ENCODE data around the gene SF3B4.
"Not testable (repeated sequence)": the region's sequence is repeated elsewhere in the genome, so short reads cannot be mapped to it uniquely, and the experiment has no call there.

The SF3B4 gene

GRCh38 chr1:149896575-149896974 is 31.0 kb downstream of the SF3B4 start:
- TF ChIP-seq, protein P1, sequence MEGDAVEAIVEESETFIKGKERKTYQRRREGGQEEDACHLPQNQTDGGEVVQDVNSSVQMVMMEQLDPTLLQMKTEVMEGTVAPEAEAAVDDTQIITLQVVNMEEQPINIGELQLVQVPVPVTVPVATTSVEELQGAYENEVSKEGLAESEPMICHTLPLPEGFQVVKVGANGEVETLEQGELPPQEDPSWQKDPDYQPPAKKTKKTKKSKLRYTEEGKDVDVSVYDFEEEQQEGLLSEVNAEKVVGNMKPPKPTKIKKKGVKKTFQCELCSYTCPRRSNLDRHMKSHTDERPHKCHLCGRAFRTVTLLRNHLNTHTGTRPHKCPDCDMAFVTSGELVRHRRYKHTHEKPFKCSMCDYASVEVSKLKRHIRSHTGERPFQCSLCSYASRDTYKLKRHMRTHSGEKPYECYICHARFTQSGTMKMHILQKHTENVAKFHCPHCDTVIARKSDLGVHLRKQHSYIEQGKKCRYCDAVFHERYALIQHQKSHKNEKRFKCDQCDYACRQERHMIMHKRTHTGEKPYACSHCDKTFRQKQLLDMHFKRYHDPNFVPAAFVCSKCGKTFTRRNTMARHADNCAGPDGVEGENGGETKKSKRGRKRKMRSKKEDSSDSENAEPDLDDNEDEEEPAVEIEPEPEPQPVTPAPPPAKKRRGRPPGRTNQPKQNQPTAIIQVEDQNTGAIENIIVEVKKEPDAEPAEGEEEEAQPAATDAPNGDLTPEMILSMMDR (IDR thresholded peaks at IDR 0.05) = no peak

GRCh38 chr1:149888999-149889289 is 38.7 kb downstream of the SF3B4 start:
- DNase-seq = no peak
- Mint-ChIP-seq H3K4me3 (no peak overlapping the region), H3K9me3 (no peaks in the 10 kb centered on the region), H3K4me1 (peaks cover 5% of the 10 kb centered on the region), H3K27me3 (ENCODE audit: low read depth, poor library complexity) (peaks cover 4% of the 10 kb centered on the region), H3K27ac (no peak overlapping the region), H3K36me3 (ENCODE audit: low read depth) (no peaks in the 10 kb centered on the region)
- TF ChIP-seq, protein P1 (IDR thresholded peaks at IDR 0.05) = no peak

More at GRCh38 chr1:149896575-149896974, 31.0 kb downstream of the SF3B4 start:
- no peak for DNase-seq
- Mint-ChIP-seq H3K4me3 (no peak overlapping the region), H3K4me1 (peaks cover 18% of the 10 kb centered on the region), H3K36me3 (ENCODE audit: low read depth) (peaks cover 10% of the 10 kb centered on the region), H3K9me3 (no peaks in the 10 kb centered on the region), H3K27ac (no peak overlapping the region), H3K27me3 (ENCODE audit: low read depth, poor library complexity) (peaks cover 3% of the 10 kb centered on the region)

- Mint-ChIP-seq H3K4me3 (no peak overlapping the region), H3K4me1 (peaks cover 5% of the 10 kb centered on the region), H3K36me3 (ENCODE audit: low read depth) (no peaks in the 10 kb centered on the region), H3K27me3 (ENCODE audit: low read depth, poor library complexity) (peaks cover 4% of the 10 kb centered on the region), H3K9me3 (no peaks in the 10 kb centered on the region), H3K27ac (no peak overlapping the region)
- DNase-seq = peak; percentile 81
- TF ChIP-seq, protein P1 (IDR thresholded peaks at IDR 0.05) = peak; percentile 58
Measured at GRCh38 chr1:149888247-149888998, 39.2 kb downstream of the SF3B4 start.

DNA sequence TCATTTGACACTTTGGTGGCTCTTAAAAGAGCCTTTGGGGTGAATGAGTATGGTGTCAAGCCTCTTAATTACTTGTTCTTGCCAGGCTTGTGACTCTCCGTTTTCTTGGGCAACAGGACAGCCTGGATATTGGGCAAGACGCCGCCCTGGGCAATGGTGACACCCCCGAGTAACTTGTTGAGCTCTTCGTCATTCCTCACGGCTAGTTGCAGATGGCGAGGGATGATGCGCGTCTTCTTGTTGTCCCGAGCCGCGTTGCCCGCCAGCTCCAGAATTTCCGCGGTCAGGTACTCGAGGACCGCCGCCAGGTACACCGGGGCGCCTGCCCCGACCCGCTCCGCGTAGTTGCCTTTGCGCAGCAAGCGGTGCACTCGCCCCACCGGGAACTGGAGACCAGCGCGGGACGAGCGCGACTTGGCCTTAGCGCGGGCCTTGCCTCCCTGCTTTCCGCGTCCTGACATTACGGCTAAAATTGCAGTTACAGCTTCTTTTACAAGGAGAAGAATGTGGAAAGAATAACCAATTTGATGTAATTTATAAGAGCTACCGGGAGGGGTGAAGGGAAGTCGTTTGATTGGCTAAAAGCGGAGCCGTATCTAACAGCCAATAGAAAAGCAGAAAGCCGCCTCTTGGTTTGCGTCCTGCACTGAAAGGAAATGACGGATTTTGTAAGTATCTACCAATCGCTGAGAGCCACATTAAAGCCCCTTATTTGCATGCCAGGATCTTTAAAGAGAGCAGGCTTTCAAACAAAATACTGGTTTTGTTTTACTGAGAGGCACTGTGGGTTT is 40.0 kb downstream of the SF3B4 start:
- no peaks in the 10 kb centered on the region for H3K9me3 Mint-ChIP-seq
- H3K4me1 Mint-ChIP-seq = peaks cover 5% of the 10 kb centered on the region
- no peak overlapping the region for H3K4me3 Mint-ChIP-seq
- H3K36me3 Mint-ChIP-seq (ENCODE audit: low read depth) = no peaks in the 10 kb centered on the region
- TF ChIP-seq, protein P1 (IDR thresholded peaks at IDR 0.05) = no peak
- no peak overlapping the region for H3K27ac Mint-ChIP-seq
- peak; percentile 66 for DNase-seq
- H3K27me3 Mint-ChIP-seq (ENCODE audit: low read depth, poor library complexity) = peaks cover 4% of the 10 kb centered on the region

DNA sequence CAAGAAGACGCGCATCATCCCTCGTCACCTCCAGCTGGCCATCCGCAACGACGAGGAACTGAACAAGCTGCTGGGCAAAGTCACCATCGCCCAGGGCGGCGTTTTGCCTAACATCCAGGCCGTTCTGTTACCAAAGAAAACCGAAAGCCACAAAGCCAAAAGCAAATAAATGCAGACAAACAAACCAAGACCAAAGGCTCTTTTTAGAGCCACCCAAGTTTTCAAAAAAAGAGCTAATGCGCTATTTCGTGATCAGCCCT is 40.5 kb downstream of the SF3B4 start:
- not testable (repeated sequence) for H3K27ac Mint-ChIP-seq; H3K9me3 Mint-ChIP-seq; H3K4me1 Mint-ChIP-seq; H3K4me3 Mint-ChIP-seq; H3K36me3 Mint-ChIP-seq (ENCODE audit: low read depth); DNase-seq; H3K27me3 Mint-ChIP-seq (ENCODE audit: low read depth, poor library complexity)

DNA sequence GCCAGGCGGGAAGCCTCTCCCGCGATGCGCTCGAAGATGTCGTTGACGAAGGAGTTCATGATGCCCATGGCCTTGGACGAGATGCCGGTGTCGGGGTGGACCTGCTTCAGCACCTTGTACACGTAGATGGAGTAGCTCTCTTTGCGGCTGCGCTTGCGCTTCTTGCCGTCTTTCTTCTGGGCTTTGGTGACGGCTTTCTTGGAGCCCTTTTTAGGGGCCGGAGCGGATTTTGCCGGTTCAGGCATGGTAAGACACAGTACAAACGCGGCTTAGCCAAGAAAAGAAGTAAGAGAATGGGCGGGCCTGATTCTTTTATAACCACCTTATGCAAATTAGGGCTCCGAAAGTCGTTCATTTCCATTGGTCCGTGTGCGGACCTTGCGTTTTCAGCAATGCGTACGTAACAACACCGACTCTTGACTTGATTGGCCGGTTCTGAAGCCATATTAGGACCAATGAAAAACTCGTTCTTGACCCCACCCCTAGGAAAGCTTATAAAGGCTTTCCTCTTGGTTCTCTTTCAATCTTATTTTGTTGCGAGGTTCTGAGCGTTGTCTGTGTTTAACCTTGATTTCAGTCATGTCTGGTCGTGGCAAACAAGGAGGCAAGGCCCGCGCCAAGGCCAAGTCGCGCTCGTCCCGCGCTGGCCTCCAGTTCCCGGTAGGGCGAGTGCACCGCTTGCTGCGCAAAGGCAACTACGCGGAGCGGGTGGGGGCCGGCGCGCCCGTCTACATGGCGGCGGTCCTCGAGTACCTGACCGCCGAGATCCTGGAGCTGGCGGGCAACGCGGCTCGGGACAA is 41.0 kb downstream of the SF3B4 start:
- Mint-ChIP-seq H3K4me3 (no peak overlapping the region), H3K4me1 (peaks cover 5% of the 10 kb centered on the region), H3K27me3 (ENCODE audit: low read depth, poor library complexity) (peaks cover 4% of the 10 kb centered on the region), H3K36me3 (ENCODE audit: low read depth) (no peaks in the 10 kb centered on the region), H3K27ac (no peak overlapping the region), H3K9me3 (no peaks in the 10 kb centered on the region)
- TF ChIP-seq, protein P1 (IDR thresholded peaks at IDR 0.05) = no peak
- DNase-seq = peak; percentile 72

DNA sequence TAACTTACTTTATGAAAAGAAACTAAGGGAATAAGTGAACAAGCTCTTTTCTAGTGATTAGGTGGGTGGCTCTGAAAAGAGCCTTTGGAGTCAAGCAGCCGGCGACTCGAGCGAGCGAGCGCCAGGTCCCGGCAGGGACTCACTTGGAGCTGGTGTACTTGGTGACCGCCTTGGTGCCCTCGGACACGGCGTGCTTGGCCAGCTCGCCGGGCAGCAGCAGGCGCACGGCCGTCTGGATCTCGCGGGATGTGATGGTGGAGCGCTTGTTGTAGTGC is 41.5 kb downstream of the SF3B4 start:
- H3K27ac Mint-ChIP-seq; H3K4me1 Mint-ChIP-seq; H3K4me3 Mint-ChIP-seq; H3K27me3 Mint-ChIP-seq (ENCODE audit: low read depth, poor library complexity); H3K9me3 Mint-ChIP-seq; H3K36me3 Mint-ChIP-seq (ENCODE audit: low read depth); DNase-seq: not testable (repeated sequence)
